Lung (tissue), 12 donors: ENCODE measurements around the gene DCLK1. TPM values are rescaled to one million over a fixed set of nuclear protein-coding genes. Genes with fewer than 3 reads are reported as not detected.

ENCODE experiments used
- ATAC-seq: fragments of 200-7000 bp; cut with Tn5 transposase; one replicate; pipeline ENCODE4 v1.9.1; 2020; ENCODE audit warnings: moderate number of reproducible peaks; ENCODE audit not compliant: insufficient read depth, low FRiP score
- DNase-seq, 3 donors: peaks; one replicate each; pipeline ENCODE4 v3.0.0-alpha.2; 2013 to 2017
- H3K27ac ChIP-seq, 2 donors: one replicate each; pipeline ENCODE4 v1.5.1; 2013; ENCODE audit warnings: mild to moderate bottlenecking in 2 of 2, moderate library complexity in 2 of 2, control low read depth in 1 of 2, inconsistent platforms in 1 of 2, low read depth in 1 of 2, low read length in 1 of 2
- H3K27me3 ChIP-seq, 3 donors: one replicate each; pipeline ENCODE4 v1.5.1; 2013; ENCODE audit warnings: low read length in 2 of 3; ENCODE audit not compliant: control insufficient read depth in 3 of 3, insufficient read depth in 3 of 3
- H3K36me3 ChIP-seq, 4 donors: one replicate each; pipeline ENCODE4 v1.5.1; 2013; ENCODE audit warnings: low read length in 4 of 4, mild to moderate bottlenecking in 1 of 4, moderate library complexity in 1 of 4; ENCODE audit not compliant: control insufficient read depth in 4 of 4, insufficient read depth in 4 of 4
- H3K4me1 ChIP-seq, 5 donors: one replicate each; pipeline ENCODE4 v1.5.1; 2013; ENCODE audit warnings: low read length in 5 of 5, mild to moderate bottlenecking in 2 of 5, moderate library complexity in 1 of 5; ENCODE audit not compliant: control insufficient read depth in 5 of 5, insufficient read depth in 5 of 5
- H3K4me3 ChIP-seq: one replicate; pipeline ENCODE4 v1.5.1; 2013; ENCODE audit warnings: mild to moderate bottlenecking, control low read depth, moderate library complexity
- H3K9ac ChIP-seq, 2 donors: one replicate each; pipeline ENCODE4 v1.5.1; 2013; ENCODE audit warnings: low read length in 2 of 2, control low read depth in 1 of 2; ENCODE audit not compliant: insufficient read depth in 1 of 2
- H3K9me3 ChIP-seq, 4 donors: one replicate each; pipeline ENCODE4 v1.5.1; 2013; ENCODE audit warnings: low read length in 3 of 4, mild to moderate bottlenecking in 1 of 4, moderate library complexity in 1 of 4; ENCODE audit not compliant: control insufficient read depth in 4 of 4, insufficient read depth in 3 of 4
- CTCF ChIP-seq: IDR thresholded peaks from 2 replicates; pipeline ENCODE4 v1.5.1; 2012; ENCODE audit warnings: mild to moderate bottlenecking; ENCODE audit errors: control extremely low read depth, extremely low read depth
- WGBS, 2 donors: extraction: QIAGEN DNeasy Blood & Tissue Kit; methylation state at CpG; one replicate each; pipeline ENCODE4 v1.1.7; 2013; 5-methylcytosine and 5-hydroxymethylcytosine counted together
- polyA plus RNA-seq, 2 donors: library from polyadenylated mRNA; stranded (reverse); fragments of 200-250 nt; gene quantifications; one replicate each; pipeline ENCODE4 v1.2.1, GENCODE V29; 2013
- total RNA-seq, 2 donors: library from RNA; depleted of rRNA in 1 of 2; stranded (reverse); fragments of >200 nt in 1 of 2; gene quantifications; one replicate each; pipeline ENCODE4 v1.2.1, GENCODE V29; 2014 to 2021
- donor health status: control.
- donor health status: control.
- donor health status: Bipolar disorder and iron deficiency.
- donor health status: healthy.
- donor health status: DM: yes; HTN: yes; CAD: no.

The DCLK1 gene
- total and polyA plus RNA-seq, 4 donors: 1.2 to 23.5 (median 7.0) TPM

- peaks cover 0 to 12% (median 10%) of the 10 kb centered on the region in 3 donors for H3K27me3 ChIP-seq
- H3K27ac ChIP-seq: no peak overlapping the region
- no peak for TF ChIP-seq CTCF
- peaks cover 0 to 5% (median 5%) of the 10 kb centered on the region in 5 donors for H3K4me1 ChIP-seq
- DNase-seq: no peak
- no peaks in the 10 kb centered on the region for H3K36me3 ChIP-seq
- no peak for ATAC-seq
- H3K9ac ChIP-seq: no peak overlapping the region
- no peak overlapping the region for H3K4me3 ChIP-seq
- 87% methylated on average over 4 of the region's 4 CpGs for WGBS, 2 donors
- H3K9me3 ChIP-seq: peaks cover 0 to 3% (median 0%) of the 10 kb centered on the region in 4 donors
These were observed 1.6 kb downstream of the DCLK1 start for GRCh38 chr13:36129539-36129938.

GRCh38 chr13:36126491-36126890 is 4.7 kb downstream of the DCLK1 start:
- Histone ChIP-seq H3K9ac (no peak overlapping the region), H3K27ac (no peak overlapping the region), H3K4me3 (no peak overlapping the region), H3K9me3 (peaks cover 0 to 3% (median 0%) of the 10 kb centered on the region in 4 donors), H3K4me1 (peaks cover 0 to 8% (median 5%) of the 10 kb centered on the region in 5 donors), H3K27me3 (peaks cover 0 to 12% (median 10%) of the 10 kb centered on the region in 3 donors), H3K36me3 (no peaks in the 10 kb centered on the region)
- ATAC-seq (no peak), DNase-seq (peak; percentile 14 to 69 (median 36))
- WGBS, 2 donors: 71 to 83% methylated on average over 3 of the region's 3 CpGs
- no peak for TF ChIP-seq CTCF

GRCh38 chr13:36125841-36126240 is 5.3 kb downstream of the DCLK1 start:
- no peak overlapping the region for H3K27ac ChIP-seq
- DNase-seq (no peak), ATAC-seq (no peak)
- 85 to 90% methylated on average over 28 of the region's 28 CpGs for WGBS, 2 donors
- H3K4me1 ChIP-seq: peaks cover 0 to 8% (median 3%) of the 10 kb centered on the region in 5 donors
- no peak overlapping the region for H3K9ac ChIP-seq
- H3K36me3 ChIP-seq: no peaks in the 10 kb centered on the region
- no peak overlapping the region for H3K4me3 ChIP-seq
- peaks cover 0 to 3% (median 0%) of the 10 kb centered on the region in 4 donors for H3K9me3 ChIP-seq
- TF ChIP-seq CTCF: no peak
- H3K27me3 ChIP-seq: peaks cover 0 to 12% (median 10%) of the 10 kb centered on the region in 3 donors

- no peak for TF ChIP-seq CTCF
- 50 to 75% methylated on average over 6 of the region's 6 CpGs for WGBS, 2 donors
- H3K27me3 ChIP-seq: peaks cover 0 to 2% (median under 1%) of the 10 kb centered on the region in 3 donors
- H3K36me3 ChIP-seq: no peaks in the 10 kb centered on the region
- DNase-seq (peak; percentile 39 to 63 (median 63)), ATAC-seq (no peak)
- H3K4me1 ChIP-seq: peaks cover 0 to 6% (median 3%) of the 10 kb centered on the region in 5 donors
- H3K9me3 ChIP-seq: no peaks in the 10 kb centered on the region
- H3K9ac ChIP-seq: no peak overlapping the region
- H3K4me3 ChIP-seq: no peak overlapping the region
- no peak overlapping the region for H3K27ac ChIP-seq
These were observed 6.9 kb downstream of the DCLK1 start for GRCh38 chr13:36124236-36124822.
